GM10266 (cell line): ENCODE results near the gene CTNNA2.

Experiments
- DNase-seq: peaks from one replicate; pipeline ENCODE4 v3.0.0; 2012; ENCODE audit errors: extremely low spot score
- TF ChIP-seq, protein P1 (sequence below): IDR thresholded peaks from 2 replicates; pipeline ENCODE4 v1.5.1; 2012; ENCODE audit warnings: mild to moderate bottlenecking, low read depth; ENCODE audit not compliant: control insufficient read depth, insufficient read depth; ENCODE audit errors: missing control alignments

CTNNA2 gene

GRCh38 chr2:79857888-79858287 is 345.0 kb downstream of the CTNNA2 start:
- TF ChIP-seq, protein P1, sequence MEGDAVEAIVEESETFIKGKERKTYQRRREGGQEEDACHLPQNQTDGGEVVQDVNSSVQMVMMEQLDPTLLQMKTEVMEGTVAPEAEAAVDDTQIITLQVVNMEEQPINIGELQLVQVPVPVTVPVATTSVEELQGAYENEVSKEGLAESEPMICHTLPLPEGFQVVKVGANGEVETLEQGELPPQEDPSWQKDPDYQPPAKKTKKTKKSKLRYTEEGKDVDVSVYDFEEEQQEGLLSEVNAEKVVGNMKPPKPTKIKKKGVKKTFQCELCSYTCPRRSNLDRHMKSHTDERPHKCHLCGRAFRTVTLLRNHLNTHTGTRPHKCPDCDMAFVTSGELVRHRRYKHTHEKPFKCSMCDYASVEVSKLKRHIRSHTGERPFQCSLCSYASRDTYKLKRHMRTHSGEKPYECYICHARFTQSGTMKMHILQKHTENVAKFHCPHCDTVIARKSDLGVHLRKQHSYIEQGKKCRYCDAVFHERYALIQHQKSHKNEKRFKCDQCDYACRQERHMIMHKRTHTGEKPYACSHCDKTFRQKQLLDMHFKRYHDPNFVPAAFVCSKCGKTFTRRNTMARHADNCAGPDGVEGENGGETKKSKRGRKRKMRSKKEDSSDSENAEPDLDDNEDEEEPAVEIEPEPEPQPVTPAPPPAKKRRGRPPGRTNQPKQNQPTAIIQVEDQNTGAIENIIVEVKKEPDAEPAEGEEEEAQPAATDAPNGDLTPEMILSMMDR = no peak

GRCh38 chr2:79860228-79861058 is 347.6 kb downstream of the CTNNA2 start:
- TF ChIP-seq, protein P1 = no peak
- DNase-seq = no peak

More at GRCh38 chr2:79857888-79858287, 345.0 kb downstream of the CTNNA2 start:
- DNase-seq = no peak

DNA sequence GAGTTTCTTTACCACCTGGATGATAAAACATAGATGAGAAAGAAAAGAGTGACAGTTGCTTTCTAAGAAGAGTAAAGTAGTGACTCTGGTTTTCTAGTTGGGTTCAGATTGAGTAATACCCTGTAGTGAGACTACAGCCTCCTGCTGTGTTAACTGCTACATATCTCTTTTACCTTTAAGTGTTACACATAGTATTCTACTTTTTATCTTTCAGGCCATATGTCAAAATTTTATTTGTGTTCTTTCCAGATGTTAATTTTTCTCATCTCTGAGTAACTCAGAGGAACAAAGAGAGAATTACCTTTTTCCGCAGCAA is 348.2 kb downstream of the CTNNA2 start:
- TF ChIP-seq, protein P1 = no peak
- DNase-seq = no peak

GRCh38 chr2:79862756-79863155 is 349.9 kb downstream of the CTNNA2 start:
- no peak for DNase-seq
- TF ChIP-seq, protein P1 = no peak

GRCh38 chr2:79872656-79873055 is 359.8 kb downstream of the CTNNA2 start:
- no peak for DNase-seq
- TF ChIP-seq, protein P1 = no peak

DNA sequence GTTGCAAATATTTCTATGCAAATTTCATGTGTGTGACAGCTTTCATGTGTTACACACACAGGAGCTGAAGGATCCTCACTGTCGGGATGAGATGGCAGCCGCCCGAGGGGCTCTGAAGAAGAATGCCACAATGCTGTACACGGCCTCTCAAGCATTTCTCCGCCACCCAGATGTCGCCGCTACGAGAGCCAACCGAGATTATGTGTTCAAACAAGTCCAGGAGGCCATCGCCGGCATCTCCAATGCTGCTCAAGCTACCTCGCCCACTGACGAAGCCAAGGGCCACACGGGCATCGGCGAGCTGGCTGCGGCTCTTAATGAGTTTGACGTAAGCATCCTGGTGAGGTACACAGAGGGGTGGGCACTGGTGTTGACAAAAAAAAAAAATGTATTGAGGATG is 361.2 kb downstream of the CTNNA2 start:
- DNase-seq = no peak
- TF ChIP-seq, protein P1 = no peak

DNA sequence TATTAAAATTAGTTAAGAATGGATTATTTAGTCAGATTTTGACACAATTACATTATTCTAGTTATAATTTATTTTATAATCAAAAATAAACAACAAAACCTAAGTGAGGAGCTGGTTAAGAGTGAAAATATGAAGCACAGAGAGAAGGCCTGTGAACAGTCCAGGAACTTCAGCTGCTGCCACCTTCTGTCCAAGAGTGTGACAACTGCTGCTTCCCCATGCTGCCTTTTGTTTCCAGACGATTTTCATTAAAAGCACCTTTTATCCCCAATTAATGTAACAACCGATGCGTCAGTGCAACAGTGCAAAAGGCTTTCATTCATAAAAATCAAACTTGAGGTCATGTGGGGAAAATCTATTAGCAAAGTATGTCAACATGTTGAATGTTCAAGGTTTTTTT is 363.6 kb downstream of the CTNNA2 start:
- TF ChIP-seq, protein P1 = peak; percentile 26
- peak; percentile 16 for DNase-seq
